GM20000 (cell line): ENCODE measurements around the gene IGIP.

Experiments
- DNase-seq: peaks from one replicate; pipeline ENCODE4 v3.0.0; 2012; ENCODE audit warnings: low spot score
- CTCF ChIP-seq: IDR thresholded peaks from 2 replicates; pipeline ENCODE4 v1.5.1; 2012; ENCODE audit warnings: mild to moderate bottlenecking, control low read depth; ENCODE audit errors: extremely low read depth, missing control alignments

IGIP gene

GRCh38 chr5:140176031-140176387 is 50.3 kb downstream of the IGIP start:
- DNase-seq, result no peak
- TF ChIP-seq CTCF, result no peak

GRCh38 chr5:140178086-140178410 is 52.3 kb downstream of the IGIP start:
- DNase-seq, result no peak
- TF ChIP-seq CTCF, result no peak

- DNase-seq, result no peak
- TF ChIP-seq CTCF, result no peak
Measured at GRCh38 chr5:140178482-140179116, 52.9 kb downstream of the IGIP start.
